Uterine smooth muscle cell (primary cell): Measurements from ENCODE around the gene KCNJ13. TPM values are rescaled to one million over a fixed set of nuclear protein-coding genes. Genes with fewer than 3 reads are reported as not detected.

ENCODE experiments used
- total RNA-seq: library from RNA; depleted of rRNA; stranded (reverse); fragments of >200 nt; gene quantifications from 2 replicates; pipeline ENCODE4 v1.2.3, GENCODE V29; 2014

KCNJ13 gene
- total RNA-seq, result not detected in 2 replicates

DNA sequence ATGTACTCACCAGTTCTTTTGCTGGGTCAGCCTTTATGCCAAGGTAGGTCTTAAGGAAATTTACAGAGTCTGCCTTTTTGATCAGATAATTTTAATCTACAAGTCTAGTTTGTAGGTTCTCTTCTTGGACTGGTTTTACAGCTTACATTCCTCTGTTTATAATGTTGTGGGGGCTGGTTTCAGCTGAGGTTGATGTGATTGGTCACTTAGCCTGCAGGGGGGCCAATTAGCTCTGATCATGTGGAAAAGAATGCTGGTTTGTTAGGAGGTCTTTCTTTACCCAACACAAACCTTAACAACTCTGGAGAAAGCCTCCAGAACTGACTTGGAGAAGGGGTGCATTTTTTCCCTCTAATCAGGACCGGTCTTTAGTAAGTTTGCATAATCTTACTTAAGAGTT is at the start of gene KCNJ13:
KCNJ13 (minus strand) TSS at position 131 of the 400 bp plus-strand sequence. CDS start 5,203 bp downstream, outside the sequence.

Other genes with a start within 250 kb of the KCNJ13 start
- gene CHRNG, start 236.9 kb downstream of the KCNJ13 start, total RNA-seq, result not detected in 2 replicates
- 2.6 and 3.0 TPM in 2 replicates for gene TIGD1, start 226.0 kb downstream of the KCNJ13 start, total RNA-seq
- gene EIF4E2, start 225.9 kb downstream of the KCNJ13 start, total RNA-seq, result 96.3 and 135 TPM in 2 replicates
- gene EFHD1, start 143.0 kb downstream of the KCNJ13 start, total RNA-seq, result 0.12 TPM in 1 of 2 replicates, not detected in the other
- gene GIGYF2, start 79.2 kb downstream of the KCNJ13 start, total RNA-seq, result 68.5 and 74.1 TPM in 2 replicates
- gene SNORC, start 93.7 kb upstream of the KCNJ13 start, total RNA-seq, result 0.44 and 1.2 TPM in 2 replicates
- 1.2 and 13.7 TPM in 2 replicates for gene NGEF, start 236.7 kb upstream of the KCNJ13 start, total RNA-seq